ENCODE data around the gene HSPB1. TPM values are rescaled to one million over a fixed set of nuclear protein-coding genes. Genes with fewer than 3 reads are reported as not detected.

Gene HSPB1
- total RNA-seq (2014; rRNA removed; shearing (Covaris generic)) = 47.5 and 48.1 TPM in 2 replicates
- 437 and 458 TPM in 2 replicates for polyA plus RNA-seq (2016; fragmentation: Nextera tagmentation; extraction: Ambion mirVana)
- long read RNA-seq, transcript HSPB1-203 (2 exons, 1,455 nt) = minor isoform, 51 of 107 reads
- long read RNA-seq, transcript HSPB1-201 (3 exons, 909 nt) = major isoform, 54 of 107 reads
- long read RNA-seq, partial matches to known transcripts = 0 of 107 reads
- long read RNA-seq, other reads (novel, unspliced or antisense) = 1 of 107 reads

DNA sequence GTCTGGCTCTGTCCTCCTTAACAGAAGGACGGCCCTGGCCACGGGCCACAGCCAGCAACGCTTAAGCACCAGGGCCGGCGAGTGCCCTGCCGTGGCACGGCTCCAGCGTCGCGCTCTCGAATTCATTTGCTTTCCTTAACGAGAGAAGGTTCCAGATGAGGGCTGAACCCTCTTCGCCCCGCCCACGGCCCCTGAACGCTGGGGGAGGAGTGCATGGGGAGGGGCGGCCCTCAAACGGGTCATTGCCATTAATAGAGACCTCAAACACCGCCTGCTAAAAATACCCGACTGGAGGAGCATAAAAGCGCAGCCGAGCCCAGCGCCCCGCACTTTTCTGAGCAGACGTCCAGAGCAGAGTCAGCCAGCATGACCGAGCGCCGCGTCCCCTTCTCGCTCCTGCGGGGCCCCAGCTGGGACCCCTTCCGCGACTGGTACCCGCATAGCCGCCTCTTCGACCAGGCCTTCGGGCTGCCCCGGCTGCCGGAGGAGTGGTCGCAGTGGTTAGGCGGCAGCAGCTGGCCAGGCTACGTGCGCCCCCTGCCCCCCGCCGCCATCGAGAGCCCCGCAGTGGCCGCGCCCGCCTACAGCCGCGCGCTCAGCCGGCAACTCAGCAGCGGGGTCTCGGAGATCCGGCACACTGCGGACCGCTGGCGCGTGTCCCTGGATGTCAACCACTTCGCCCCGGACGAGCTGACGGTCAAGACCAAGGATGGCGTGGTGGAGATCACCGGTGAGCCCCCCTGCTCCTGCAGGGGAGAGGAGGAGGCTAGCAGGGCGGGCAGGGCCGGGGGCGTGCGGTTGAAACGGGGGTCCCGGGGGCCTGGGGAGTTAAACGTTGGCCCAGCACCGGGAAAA lies at the start of gene HSPB1:
HSPB1 (plus strand) TSS at position 327 of the 855 bp plus-strand sequence; CDS start at position 367, 40 bp downstream.
- TF ChIP-seq ETS1 (IDR thresholded peaks at IDR 0.05) (no peak), POLR2AphosphoS5 (IDR thresholded peaks at IDR 0.05; ENCODE audit: low read depth) (peak; percentile 76), EZH2 (IDR thresholded peaks at IDR 0.05; ENCODE audit: low read depth, unreplicated experiment) (no peak), NANOG (IDR thresholded peaks at IDR 0.05; ENCODE audit: borderline replicate concordance) (no peak)
- TF ChIP-seq, protein P1, sequence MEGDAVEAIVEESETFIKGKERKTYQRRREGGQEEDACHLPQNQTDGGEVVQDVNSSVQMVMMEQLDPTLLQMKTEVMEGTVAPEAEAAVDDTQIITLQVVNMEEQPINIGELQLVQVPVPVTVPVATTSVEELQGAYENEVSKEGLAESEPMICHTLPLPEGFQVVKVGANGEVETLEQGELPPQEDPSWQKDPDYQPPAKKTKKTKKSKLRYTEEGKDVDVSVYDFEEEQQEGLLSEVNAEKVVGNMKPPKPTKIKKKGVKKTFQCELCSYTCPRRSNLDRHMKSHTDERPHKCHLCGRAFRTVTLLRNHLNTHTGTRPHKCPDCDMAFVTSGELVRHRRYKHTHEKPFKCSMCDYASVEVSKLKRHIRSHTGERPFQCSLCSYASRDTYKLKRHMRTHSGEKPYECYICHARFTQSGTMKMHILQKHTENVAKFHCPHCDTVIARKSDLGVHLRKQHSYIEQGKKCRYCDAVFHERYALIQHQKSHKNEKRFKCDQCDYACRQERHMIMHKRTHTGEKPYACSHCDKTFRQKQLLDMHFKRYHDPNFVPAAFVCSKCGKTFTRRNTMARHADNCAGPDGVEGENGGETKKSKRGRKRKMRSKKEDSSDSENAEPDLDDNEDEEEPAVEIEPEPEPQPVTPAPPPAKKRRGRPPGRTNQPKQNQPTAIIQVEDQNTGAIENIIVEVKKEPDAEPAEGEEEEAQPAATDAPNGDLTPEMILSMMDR (conservative IDR thresholded peaks at IDR 0.05; ENCODE audit: low read depth in 2 of 2) = peak in 1 of 2 experiments; percentile 24; a peak in 1 of 4 replicates
- TF ChIP-seq, protein P2, sequence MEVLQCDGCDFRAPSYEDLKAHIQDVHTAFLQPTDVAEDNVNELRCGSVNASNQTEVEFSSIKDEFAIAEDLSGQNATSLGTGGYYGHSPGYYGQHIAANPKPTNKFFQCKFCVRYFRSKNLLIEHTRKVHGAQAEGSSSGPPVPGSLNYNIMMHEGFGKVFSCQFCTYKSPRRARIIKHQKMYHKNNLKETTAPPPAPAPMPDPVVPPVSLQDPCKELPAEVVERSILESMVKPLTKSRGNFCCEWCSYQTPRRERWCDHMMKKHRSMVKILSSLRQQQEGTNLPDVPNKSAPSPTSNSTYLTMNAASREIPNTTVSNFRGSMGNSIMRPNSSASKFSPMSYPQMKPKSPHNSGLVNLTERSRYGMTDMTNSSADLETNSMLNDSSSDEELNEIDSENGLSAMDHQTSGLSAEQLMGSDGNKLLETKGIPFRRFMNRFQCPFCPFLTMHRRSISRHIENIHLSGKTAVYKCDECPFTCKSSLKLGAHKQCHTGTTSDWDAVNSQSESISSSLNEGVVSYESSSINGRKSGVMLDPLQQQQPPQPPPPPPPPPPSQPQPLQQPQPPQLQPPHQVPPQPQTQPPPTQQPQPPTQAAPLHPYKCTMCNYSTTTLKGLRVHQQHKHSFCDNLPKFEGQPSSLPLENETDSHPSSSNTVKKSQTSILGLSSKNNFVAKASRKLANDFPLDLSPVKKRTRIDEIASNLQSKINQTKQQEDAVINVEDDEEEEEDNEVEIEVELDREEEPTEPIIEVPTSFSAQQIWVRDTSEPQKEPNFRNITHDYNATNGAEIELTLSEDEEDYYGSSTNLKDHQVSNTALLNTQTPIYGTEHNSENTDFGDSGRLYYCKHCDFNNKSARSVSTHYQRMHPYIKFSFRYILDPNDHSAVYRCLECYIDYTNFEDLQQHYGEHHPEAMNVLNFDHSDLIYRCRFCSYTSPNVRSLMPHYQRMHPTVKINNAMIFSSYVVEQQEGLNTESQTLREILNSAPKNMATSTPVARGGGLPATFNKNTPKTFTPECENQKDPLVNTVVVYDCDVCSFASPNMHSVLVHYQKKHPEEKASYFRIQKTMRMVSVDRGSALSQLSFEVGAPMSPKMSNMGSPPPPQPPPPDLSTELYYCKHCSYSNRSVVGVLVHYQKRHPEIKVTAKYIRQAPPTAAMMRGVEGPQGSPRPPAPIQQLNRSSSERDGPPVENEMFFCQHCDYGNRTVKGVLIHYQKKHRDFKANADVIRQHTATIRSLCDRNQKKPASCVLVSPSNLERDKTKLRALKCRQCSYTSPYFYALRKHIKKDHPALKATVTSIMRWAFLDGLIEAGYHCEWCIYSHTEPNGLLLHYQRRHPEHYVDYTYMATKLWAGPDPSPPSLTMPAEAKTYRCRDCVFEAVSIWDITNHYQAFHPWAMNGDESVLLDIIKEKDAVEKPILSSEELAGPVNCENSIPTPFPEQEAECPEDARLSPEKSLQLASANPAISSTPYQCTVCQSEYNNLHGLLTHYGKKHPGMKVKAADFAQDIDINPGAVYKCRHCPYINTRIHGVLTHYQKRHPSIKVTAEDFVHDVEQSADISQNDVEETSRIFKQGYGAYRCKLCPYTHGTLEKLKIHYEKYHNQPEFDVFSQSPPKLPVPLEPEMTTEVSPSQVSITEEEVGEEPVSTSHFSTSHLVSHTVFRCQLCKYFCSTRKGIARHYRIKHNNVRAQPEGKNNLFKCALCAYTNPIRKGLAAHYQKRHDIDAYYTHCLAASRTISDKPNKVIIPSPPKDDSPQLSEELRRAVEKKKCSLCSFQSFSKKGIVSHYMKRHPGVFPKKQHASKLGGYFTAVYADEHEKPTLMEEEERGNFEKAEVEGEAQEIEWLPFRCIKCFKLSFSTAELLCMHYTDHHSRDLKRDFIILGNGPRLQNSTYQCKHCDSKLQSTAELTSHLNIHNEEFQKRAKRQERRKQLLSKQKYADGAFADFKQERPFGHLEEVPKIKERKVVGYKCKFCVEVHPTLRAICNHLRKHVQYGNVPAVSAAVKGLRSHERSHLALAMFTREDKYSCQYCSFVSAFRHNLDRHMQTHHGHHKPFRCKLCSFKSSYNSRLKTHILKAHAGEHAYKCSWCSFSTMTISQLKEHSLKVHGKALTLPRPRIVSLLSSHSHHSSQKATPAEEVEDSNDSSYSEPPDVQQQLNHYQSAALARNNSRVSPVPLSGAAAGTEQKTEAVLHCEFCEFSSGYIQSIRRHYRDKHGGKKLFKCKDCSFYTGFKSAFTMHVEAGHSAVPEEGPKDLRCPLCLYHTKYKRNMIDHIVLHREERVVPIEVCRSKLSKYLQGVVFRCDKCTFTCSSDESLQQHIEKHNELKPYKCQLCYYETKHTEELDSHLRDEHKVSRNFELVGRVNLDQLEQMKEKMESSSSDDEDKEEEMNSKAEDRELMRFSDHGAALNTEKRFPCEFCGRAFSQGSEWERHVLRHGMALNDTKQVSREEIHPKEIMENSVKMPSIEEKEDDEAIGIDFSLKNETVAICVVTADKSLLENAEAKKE (CRISPR knock-in tag; IDR thresholded peaks at IDR 0.05) = no peak

More for the DNA sequence above, at the start of gene HSPB1:
- H3K9me2 ChIP-seq (ENCODE audit: insufficient read depth) = no peaks in the 10 kb centered on the region
- peaks cover 17% of the 10 kb centered on the region; the same call in 1 of the 2 replicates for H3K4me1 ChIP-seq (ENCODE audit: insufficient read depth)
- H3K79me2 ChIP-seq (replicated peaks; ENCODE audit: insufficient read depth) = no peaks in the 10 kb centered on the region
- H3K4me1 Mint-ChIP-seq = peaks cover 17% of the 10 kb centered on the region
- peak within 1 kb of the TSS; percentile 81 for H3K4me3 ChIP-seq
- H3K36me3 Mint-ChIP-seq (ENCODE audit: low read depth) = peaks cover 7% of the 10 kb centered on the region
- H4K20me1 ChIP-seq (replicated peaks; ENCODE audit: insufficient read depth) = no peaks in the 10 kb centered on the region
- peaks cover 5% of the 10 kb centered on the region; the same call in 2 of the 3 replicates for H3K9me3 Mint-ChIP-seq
- no peak within 1 kb of the TSS for H3K27ac ChIP-seq (ENCODE audit: low read depth)
- peak within 1 kb of the TSS; percentile 92 for H3K4me2 ChIP-seq
- H3K27ac Mint-ChIP-seq = no peak within 1 kb of the TSS; the same call in 1 of the 2 replicates
- H3K36me3 ChIP-seq (ENCODE audit: insufficient read depth) = no peaks in the 10 kb centered on the region
- peak within 1 kb of the TSS; percentile 80 for H3K4me3 Mint-ChIP-seq
- peak within 1 kb of the TSS; percentile 88 for H2AFZ ChIP-seq
- peaks cover 20% of the 10 kb centered on the region; the same call in 1 of the 2 replicates for H3F3A ChIP-seq (replicated peaks; ENCODE audit: low read depth)
- ATAC-seq (peak; percentile 63), DNase-seq (ENCODE audit: low spot score) (peak; percentile 90)
- peaks cover 32% of the 10 kb centered on the region for H3K27me3 Mint-ChIP-seq (ENCODE audit: insufficient read depth, low read depth, poor library complexity)
- peaks cover 13% of the 10 kb centered on the region for H3K27me3 ChIP-seq (ENCODE audit: insufficient read depth)
